HG02642 (cell line): Measurements from ENCODE around the gene ZMYND8.
"Not testable (repeated sequence)": the region's sequence is repeated elsewhere in the genome, so short reads cannot be mapped to it uniquely, and the experiment has no call there.

Experiments used
- ATAC-seq: cut with Tn5 transposase; IDR thresholded peaks from one replicate; pipeline ENCODE4 v1.9.1; 2021; ENCODE audit warnings: mild to moderate bottlenecking; ENCODE audit not compliant: unreplicated experiment, poor library complexity

Gene ZMYND8

GRCh38 chr20:47373206-47373733, 16.8 kb upstream of the ZMYND8 start:
- ATAC-seq, result no peak

GRCh38 chr20:47370850-47371782, 14.6 kb upstream of the ZMYND8 start:
- ATAC-seq, result no peak

- no peak for ATAC-seq
Observed at GRCh38 chr20:47370214-47370613, 13.7 kb upstream of the ZMYND8 start.

GRCh38 chr20:47368301-47368700, 11.8 kb upstream of the ZMYND8 start:
- ATAC-seq, result no peak

- not testable (repeated sequence) for ATAC-seq
Observed at GRCh38 chr20:47366301-47366700, 9.8 kb upstream of the ZMYND8 start.

- no peak for ATAC-seq
Observed at GRCh38 chr20:47365023-47365764, 8.7 kb upstream of the ZMYND8 start.

- no peak for ATAC-seq
Observed at GRCh38 chr20:47362361-47363219, 6.1 kb upstream of the ZMYND8 start.

GRCh38 chr20:47361057-47361915, 4.8 kb upstream of the ZMYND8 start:
- no peak for ATAC-seq

- no peak for ATAC-seq
Observed at GRCh38 chr20:47360297-47361056, 4.0 kb upstream of the ZMYND8 start.

- no peak for ATAC-seq
Observed at GRCh38 chr20:47359530-47360296, 3.2 kb upstream of the ZMYND8 start.

GRCh38 chr20:47358672-47359529, 2.4 kb upstream of the ZMYND8 start:
- ATAC-seq, result no peak

- ATAC-seq, result no peak
Observed at GRCh38 chr20:47358039-47358671, 1.7 kb upstream of the ZMYND8 start.

- peak; percentile 53 for ATAC-seq
Observed at GRCh38 chr20:47357296-47358038, 968 bp upstream of the ZMYND8 start.

GRCh38 chr20:47356220-47356525, 326 bp downstream of the ZMYND8 start:
- ATAC-seq, result no peak

GRCh38 chr20:47355489-47356219, 845 bp downstream of the ZMYND8 start:
- ATAC-seq, result no peak
